ENCODE measurements around the gene NEDD8.

Gene NEDD8

GRCh38 chr14:24273422-24273998 is 41.3 kb upstream of the NEDD8 start:
- H2AK5ac ChIP-seq (ENCODE audit: low read depth, low read length): no peak overlapping the region
- H2BK12ac ChIP-seq (ENCODE audit: low read length): no peak overlapping the region
- H3K23ac ChIP-seq (ENCODE audit: low read depth, low read length, poor library complexity): no peak overlapping the region
- no peak overlapping the region for H3K9ac ChIP-seq (ENCODE audit: low read depth, low read length, poor library complexity)
- no peak overlapping the region for H4K91ac ChIP-seq (ENCODE audit: low read depth, low read length, poor library complexity)
- H4K8ac ChIP-seq (ENCODE audit: low read depth, low read length): no peak overlapping the region
- H3K79me1 ChIP-seq (ENCODE audit: low read depth, low read length): no peaks in the 10 kb centered on the region
- no peak overlapping the region for H2BK15ac ChIP-seq (ENCODE audit: low read length)
- no peak overlapping the region for H2BK120ac ChIP-seq (ENCODE audit: low read depth, low read length)
- no peak overlapping the region for H2BK5ac ChIP-seq (ENCODE audit: low read length)
- H3K14ac ChIP-seq (ENCODE audit: low read length): no peak overlapping the region
- H3K27ac ChIP-seq (replicated peaks; ENCODE audit: low read length): no peak overlapping the region
- H3K36me3 ChIP-seq (replicated peaks in 1 of 2; ENCODE audit: control insufficient read depth in 2 of 2, insufficient read depth in 2 of 2, low read length in 2 of 2): peaks cover 0 to 4% of the 10 kb centered on the region in 2 donors
- H3K27me3 ChIP-seq (ENCODE audit: control insufficient read depth in 3 of 3, insufficient read depth in 3 of 3, low read depth in 1 of 3, low read length in 3 of 3): no peaks in the 10 kb centered on the region
- H3K4ac ChIP-seq (ENCODE audit: low read length): no peak overlapping the region
- WGBS, 2 donors (ENCODE audit: extremely low coverage in 2 of 2, insufficient read length in 2 of 2, insufficient replicate concordance in 1 of 2): no CpG with 5 or more reads among the region's 3 CpGs
- peaks cover 0 to 1% of the 10 kb centered on the region in 2 donors for H3K9me3 ChIP-seq (replicated peaks in 1 of 2; ENCODE audit: control insufficient read depth in 2 of 2, insufficient read depth in 1 of 2, low read depth in 1 of 2, low read length in 2 of 2)
- no peak overlapping the region for H3K4me3 ChIP-seq (ENCODE audit: low read length in 2 of 2)
- H3K18ac ChIP-seq (ENCODE audit: low read length): no peak overlapping the region
- no peak overlapping the region for H2AFZ ChIP-seq (ENCODE audit: low read length)
- no peak overlapping the region for H3K4me2 ChIP-seq (ENCODE audit: insufficient read depth, low read length, poor library complexity, severe bottlenecking)
- H3K4me1 ChIP-seq (ENCODE audit: control insufficient read depth in 2 of 2, insufficient read depth in 1 of 2, low read depth in 1 of 2, low read length in 2 of 2): peaks cover 4 to 6% of the 10 kb centered on the region in 2 donors
- no peak for DNase-seq (ENCODE audit: low spot score)

- Histone ChIP-seq H3K4me2 (ENCODE audit: insufficient read depth, low read length, poor library complexity, severe bottlenecking) (no peak overlapping the region), H3K23ac (ENCODE audit: low read depth, low read length, poor library complexity) (no peak overlapping the region), H3K4ac (ENCODE audit: low read length) (no peak overlapping the region), H2BK120ac (ENCODE audit: low read depth, low read length) (no peak overlapping the region), H3K27me3 (ENCODE audit: control insufficient read depth in 3 of 3, insufficient read depth in 3 of 3, low read depth in 1 of 3, low read length in 3 of 3) (no peaks in the 10 kb centered on the region), H3K4me3 (ENCODE audit: low read length in 2 of 2) (no peak overlapping the region), H3K14ac (ENCODE audit: low read length) (no peak overlapping the region), H3K79me1 (ENCODE audit: low read depth, low read length) (no peaks in the 10 kb centered on the region), H3K36me3 (replicated peaks in 1 of 2; ENCODE audit: control insufficient read depth in 2 of 2, insufficient read depth in 2 of 2, low read length in 2 of 2) (peaks cover 0 to 6% of the 10 kb centered on the region in 2 donors), H4K91ac (ENCODE audit: low read depth, low read length, poor library complexity) (no peak overlapping the region), H2BK12ac (ENCODE audit: low read length) (no peak overlapping the region), H3K9me3 (replicated peaks in 1 of 2; ENCODE audit: control insufficient read depth in 2 of 2, insufficient read depth in 1 of 2, low read depth in 1 of 2, low read length in 2 of 2) (peaks cover 0 to 1% of the 10 kb centered on the region in 2 donors), H2AFZ (ENCODE audit: low read length) (no peak overlapping the region), H3K18ac (ENCODE audit: low read length) (no peak overlapping the region), H4K8ac (ENCODE audit: low read depth, low read length) (no peak overlapping the region), H3K4me1 (ENCODE audit: control insufficient read depth in 2 of 2, insufficient read depth in 1 of 2, low read depth in 1 of 2, low read length in 2 of 2) (peaks cover 4 to 6% of the 10 kb centered on the region in 2 donors), H2BK15ac (ENCODE audit: low read length) (no peak overlapping the region), H3K27ac (replicated peaks; ENCODE audit: low read length) (no peak overlapping the region), H2BK5ac (ENCODE audit: low read length) (no peak overlapping the region), H3K9ac (ENCODE audit: low read depth, low read length, poor library complexity) (no peak overlapping the region), H2AK5ac (ENCODE audit: low read depth, low read length) (no peak overlapping the region)
- no CpG with 5 or more reads among the region's 2 CpGs for WGBS, 2 donors (ENCODE audit: extremely low coverage in 2 of 2, insufficient read length in 2 of 2, insufficient replicate concordance in 1 of 2)
- no peak for DNase-seq (ENCODE audit: low spot score)
Observed at GRCh38 chr14:24272467-24272866, 40.3 kb upstream of the NEDD8 start.

- Histone ChIP-seq H4K91ac (ENCODE audit: low read depth, low read length, poor library complexity) (no peak overlapping the region), H2BK12ac (ENCODE audit: low read length) (no peak overlapping the region), H2AFZ (ENCODE audit: low read length) (peak overlapping the region; percentile 93), H3K79me1 (ENCODE audit: low read depth, low read length) (no peaks in the 10 kb centered on the region), H3K18ac (ENCODE audit: low read length) (peak overlapping the region; percentile 67), H3K4me3 (ENCODE audit: low read length in 2 of 2) (peak overlapping the region; percentile 71 to 93), H3K4me1 (ENCODE audit: control insufficient read depth in 2 of 2, insufficient read depth in 1 of 2, low read depth in 1 of 2, low read length in 2 of 2) (peaks cover 4 to 6% of the 10 kb centered on the region in 2 donors), H3K23ac (ENCODE audit: low read depth, low read length, poor library complexity) (peak overlapping the region; percentile 77), H3K36me3 (replicated peaks in 1 of 2; ENCODE audit: control insufficient read depth in 2 of 2, insufficient read depth in 2 of 2, low read length in 2 of 2) (peaks cover 2 to 10% of the 10 kb centered on the region in 2 donors), H2BK5ac (ENCODE audit: low read length) (no peak overlapping the region), H2BK15ac (ENCODE audit: low read length) (no peak overlapping the region), H2BK120ac (ENCODE audit: low read depth, low read length) (no peak overlapping the region), H3K27me3 (ENCODE audit: control insufficient read depth in 3 of 3, insufficient read depth in 3 of 3, low read depth in 1 of 3, low read length in 3 of 3) (no peaks in the 10 kb centered on the region), H3K14ac (ENCODE audit: low read length) (no peak overlapping the region), H3K9ac (ENCODE audit: low read depth, low read length, poor library complexity) (peak overlapping the region; percentile 87), H3K9me3 (replicated peaks in 1 of 2; ENCODE audit: control insufficient read depth in 2 of 2, insufficient read depth in 1 of 2, low read depth in 1 of 2, low read length in 2 of 2) (peaks cover 0 to 1% of the 10 kb centered on the region in 2 donors), H2AK5ac (ENCODE audit: low read depth, low read length) (peak overlapping the region; percentile 10), H4K8ac (ENCODE audit: low read depth, low read length) (no peak overlapping the region), H3K27ac (replicated peaks; ENCODE audit: low read length) (no peak overlapping the region), H3K4me2 (ENCODE audit: insufficient read depth, low read length, poor library complexity, severe bottlenecking) (no peak overlapping the region), H3K4ac (ENCODE audit: low read length) (no peak overlapping the region)
- DNase-seq (ENCODE audit: low spot score): no peak
- WGBS, 2 donors (ENCODE audit: extremely low coverage in 2 of 2, insufficient read length in 2 of 2, insufficient replicate concordance in 1 of 2): no CpG with 5 or more reads among the region's 3 CpGs
Observed at GRCh38 chr14:24271834-24272263, 39.7 kb upstream of the NEDD8 start.

GRCh38 chr14:24271134-24271833 is 39.1 kb upstream of the NEDD8 start, which contains the start of gene RABGGTA:
Gene RABGGTA, minus strand, starts transcription at chr14:24271597. Its CDS starts 482 bp downstream, at chr14:24271115.
- Histone ChIP-seq H2BK5ac (ENCODE audit: low read length) (peak within 1 kb of the TSS; percentile 88), H3K23ac (ENCODE audit: low read depth, low read length, poor library complexity) (peak within 1 kb of the TSS; percentile 77), H2AK5ac (ENCODE audit: low read depth, low read length) (peak within 1 kb of the TSS; percentile 10), H3K27ac (replicated peaks; ENCODE audit: low read length) (peak within 1 kb of the TSS; percentile 90), H4K91ac (ENCODE audit: low read depth, low read length, poor library complexity) (no peak within 1 kb of the TSS), H2BK120ac (ENCODE audit: low read depth, low read length) (peak within 1 kb of the TSS; percentile 88), H3K14ac (ENCODE audit: low read length) (no peak within 1 kb of the TSS), H3K36me3 (replicated peaks in 1 of 2; ENCODE audit: control insufficient read depth in 2 of 2, insufficient read depth in 2 of 2, low read length in 2 of 2) (peaks cover 6 to 15% of the 10 kb centered on the region in 2 donors), H3K79me1 (ENCODE audit: low read depth, low read length) (no peaks in the 10 kb centered on the region), H2AFZ (ENCODE audit: low read length) (peak within 1 kb of the TSS; percentile 93), H4K8ac (ENCODE audit: low read depth, low read length) (no peak within 1 kb of the TSS), H3K4me3 (ENCODE audit: low read length in 2 of 2) (peak within 1 kb of the TSS; percentile 71 to 93), H3K9ac (ENCODE audit: low read depth, low read length, poor library complexity) (peak within 1 kb of the TSS; percentile 91), H2BK15ac (ENCODE audit: low read length) (no peak within 1 kb of the TSS), H3K4me2 (ENCODE audit: insufficient read depth, low read length, poor library complexity, severe bottlenecking) (peak within 1 kb of the TSS; percentile 68), H3K18ac (ENCODE audit: low read length) (peak within 1 kb of the TSS; percentile 99), H3K9me3 (replicated peaks in 1 of 2; ENCODE audit: control insufficient read depth in 2 of 2, insufficient read depth in 1 of 2, low read depth in 1 of 2, low read length in 2 of 2) (peaks cover 0 to 1% of the 10 kb centered on the region in 2 donors), H3K27me3 (ENCODE audit: control insufficient read depth in 3 of 3, insufficient read depth in 3 of 3, low read depth in 1 of 3, low read length in 3 of 3) (no peaks in the 10 kb centered on the region), H3K4me1 (ENCODE audit: control insufficient read depth in 2 of 2, insufficient read depth in 1 of 2, low read depth in 1 of 2, low read length in 2 of 2) (peaks cover 4 to 6% of the 10 kb centered on the region in 2 donors), H2BK12ac (ENCODE audit: low read length) (no peak within 1 kb of the TSS), H3K4ac (ENCODE audit: low read length) (no peak within 1 kb of the TSS)
- no CpG with 5 or more reads among the region's 61 CpGs for WGBS, 2 donors (ENCODE audit: extremely low coverage in 2 of 2, insufficient read length in 2 of 2, insufficient replicate concordance in 1 of 2)
- DNase-seq (ENCODE audit: low spot score): peak; percentile 90
